Measurements from ENCODE around the gene ENTREP3.
"Not testable (repeated sequence)": the region's sequence is repeated elsewhere in the genome, so short reads cannot be mapped to it uniquely, and the experiment has no call there.

ENTREP3 gene

GRCh38 chr1:155251566-155251965 lies 3.7 kb downstream of the ENTREP3 start:
- in situ Hi-C loops (cut with MboI; ENCODE audit: low sequenced_read_pairs) = no loop called here

- in situ Hi-C loops (cut with MboI; ENCODE audit: low sequenced_read_pairs) = no loop called here
Measured at GRCh38 chr1:155250633-155251449, 4.4 kb downstream of the ENTREP3 start.

- in situ Hi-C loops (cut with MboI; ENCODE audit: low sequenced_read_pairs) = no loop called here
Measured at GRCh38 chr1:155250246-155250632, 5.0 kb downstream of the ENTREP3 start.

- in situ Hi-C loops (cut with MboI; ENCODE audit: low sequenced_read_pairs) = no loop called here
Measured at GRCh38 chr1:155247667-155248553, 7.4 kb downstream of the ENTREP3 start.

- in situ Hi-C loops (cut with MboI; ENCODE audit: low sequenced_read_pairs) = not testable (repeated sequence)
Measured at GRCh38 chr1:155246796-155247195, 8.5 kb downstream of the ENTREP3 start.

- in situ Hi-C loops (cut with MboI; ENCODE audit: low sequenced_read_pairs) = no loop called here
Measured at GRCh38 chr1:155245163-155245524, 10.1 kb downstream of the ENTREP3 start.

GRCh38 chr1:155244368-155245162 lies 10.7 kb downstream of the ENTREP3 start:
- in situ Hi-C loops (cut with MboI; ENCODE audit: low sequenced_read_pairs) = no loop called here

- in situ Hi-C loops (cut with MboI; ENCODE audit: low sequenced_read_pairs) = no loop called here
Measured at GRCh38 chr1:155242805-155243358, 12.4 kb downstream of the ENTREP3 start.

- in situ Hi-C loops (cut with MboI; ENCODE audit: low sequenced_read_pairs) = no loop called here
Measured at GRCh38 chr1:155241841-155242264, 13.4 kb downstream of the ENTREP3 start.

GRCh38 chr1:155241069-155241679 lies 14.1 kb downstream of the ENTREP3 start:
- in situ Hi-C loops (cut with MboI; ENCODE audit: low sequenced_read_pairs) = no loop called here

- in situ Hi-C loops (cut with MboI; ENCODE audit: low sequenced_read_pairs) = no loop called here
Measured at GRCh38 chr1:155236451-155236850, 18.8 kb downstream of the ENTREP3 start.

- in situ Hi-C loops (cut with MboI; ENCODE audit: low sequenced_read_pairs) = not testable (repeated sequence)
Measured at GRCh38 chr1:155235375-155235774, 19.9 kb downstream of the ENTREP3 start.

- in situ Hi-C loops (cut with MboI; ENCODE audit: low sequenced_read_pairs) = not testable (repeated sequence)
Measured at GRCh38 chr1:155233502-155233901, 21.8 kb downstream of the ENTREP3 start.

GRCh38 chr1:155232001-155232978 lies 23.0 kb downstream of the ENTREP3 start:
- in situ Hi-C loops (cut with MboI; ENCODE audit: low sequenced_read_pairs) = not testable (repeated sequence)

- in situ Hi-C loops (cut with MboI; ENCODE audit: low sequenced_read_pairs) = not testable (repeated sequence)
Measured at GRCh38 chr1:155231302-155231701, 24.0 kb downstream of the ENTREP3 start.

GRCh38 chr1:155228096-155228427 lies 27.2 kb downstream of the ENTREP3 start:
- in situ Hi-C loops (cut with MboI; ENCODE audit: low sequenced_read_pairs) = no loop called here

GRCh38 chr1:155227261-155228095 lies 27.8 kb downstream of the ENTREP3 start:
- in situ Hi-C loops (cut with MboI; ENCODE audit: low sequenced_read_pairs) = no loop called here

- in situ Hi-C loops (cut with MboI; ENCODE audit: low sequenced_read_pairs) = no loop called here
Measured at GRCh38 chr1:155226910-155227260, 28.4 kb downstream of the ENTREP3 start.
